ENCODE measurements around the gene PXYLP1.

Gene PXYLP1

DNA sequence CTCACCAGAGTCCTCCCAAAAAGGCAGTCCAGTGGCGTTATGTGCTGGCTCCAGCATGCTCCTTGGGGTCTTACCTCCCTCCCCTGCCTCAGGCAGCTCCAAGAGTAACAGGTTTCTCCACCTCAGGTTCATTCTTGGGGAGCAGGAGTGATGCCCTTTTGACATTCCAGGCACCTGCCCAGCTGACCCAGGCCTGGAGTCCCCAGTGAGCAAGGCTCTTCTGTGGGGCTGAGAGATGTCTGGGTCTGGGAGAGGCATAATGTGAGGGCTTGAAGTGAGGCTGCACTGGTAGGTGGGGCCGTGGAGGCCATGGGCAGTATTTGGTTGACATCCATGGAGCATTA lies 15.3 kb downstream of the PXYLP1 start:
- no peak for DNase-seq (ENCODE audit: extremely low spot score)
- ChIA-PET POLR2A (no interaction called here), CTCF (no interaction called here)
- TF ChIP-seq ARNT (IDR thresholded peaks at IDR 0.05): no peak
- no peak for TF ChIP-seq FOXA1 (IDR thresholded peaks at IDR 0.05)
- no peak for TF ChIP-seq BHLHE40 (IDR thresholded peaks at IDR 0.05; ENCODE audit: borderline replicate concordance)
- TF ChIP-seq SUZ12 (IDR thresholded peaks at IDR 0.05): no peak

DNA sequence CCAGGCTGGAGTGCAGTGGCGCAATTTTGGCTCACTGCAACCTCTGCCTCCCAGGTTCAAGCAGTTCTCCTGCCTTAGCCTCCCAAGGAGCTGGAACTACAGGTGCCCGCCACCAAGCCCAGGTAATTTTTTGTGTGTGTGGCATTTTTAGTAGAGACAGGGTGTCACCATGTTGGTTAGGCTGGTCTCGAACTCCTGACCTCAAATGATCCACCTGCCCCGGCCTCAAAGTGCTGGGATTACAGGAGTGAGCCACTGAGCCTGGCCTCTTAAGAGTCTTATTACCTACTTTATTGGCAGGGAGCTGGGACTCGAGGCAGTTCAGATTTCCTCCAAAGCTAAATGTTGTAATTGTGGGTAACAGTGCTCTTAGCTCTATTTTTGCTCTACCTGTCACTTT lies 16.4 kb downstream of the PXYLP1 start:
- ChIA-PET POLR2A (no interaction called here), CTCF (interaction anchor here (0.9 kb wide), 1 partner anchor 16 kb away, joined by 3 read pairs; the partner anchor contains the start of gene PXYLP1)
- DNase-seq (ENCODE audit: extremely low spot score): no peak
- TF ChIP-seq SUZ12 (IDR thresholded peaks at IDR 0.05) (no peak), FOXA1 (IDR thresholded peaks at IDR 0.05) (no peak), ARNT (IDR thresholded peaks at IDR 0.05) (no peak), TARDBP (IDR thresholded peaks at IDR 0.05) (no peak), LEF1 (IDR thresholded peaks at IDR 0.05; ENCODE audit: borderline replicate concordance) (no peak), SP1 (IDR thresholded peaks at IDR 0.05) (no peak), BHLHE40 (IDR thresholded peaks at IDR 0.05; ENCODE audit: borderline replicate concordance) (no peak), L3MBTL2 (conservative IDR thresholded peaks at IDR 0.05) (no peak), NFRKB (IDR thresholded peaks at IDR 0.05) (no peak)
- TF ChIP-seq, protein P1, sequence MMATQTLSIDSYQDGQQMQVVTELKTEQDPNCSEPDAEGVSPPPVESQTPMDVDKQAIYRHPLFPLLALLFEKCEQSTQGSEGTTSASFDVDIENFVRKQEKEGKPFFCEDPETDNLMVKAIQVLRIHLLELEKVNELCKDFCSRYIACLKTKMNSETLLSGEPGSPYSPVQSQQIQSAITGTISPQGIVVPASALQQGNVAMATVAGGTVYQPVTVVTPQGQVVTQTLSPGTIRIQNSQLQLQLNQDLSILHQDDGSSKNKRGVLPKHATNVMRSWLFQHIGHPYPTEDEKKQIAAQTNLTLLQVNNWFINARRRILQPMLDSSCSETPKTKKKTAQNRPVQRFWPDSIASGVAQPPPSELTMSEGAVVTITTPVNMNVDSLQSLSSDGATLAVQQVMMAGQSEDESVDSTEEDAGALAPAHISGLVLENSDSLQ (IDR thresholded peaks at IDR 0.05): no peak

DNA sequence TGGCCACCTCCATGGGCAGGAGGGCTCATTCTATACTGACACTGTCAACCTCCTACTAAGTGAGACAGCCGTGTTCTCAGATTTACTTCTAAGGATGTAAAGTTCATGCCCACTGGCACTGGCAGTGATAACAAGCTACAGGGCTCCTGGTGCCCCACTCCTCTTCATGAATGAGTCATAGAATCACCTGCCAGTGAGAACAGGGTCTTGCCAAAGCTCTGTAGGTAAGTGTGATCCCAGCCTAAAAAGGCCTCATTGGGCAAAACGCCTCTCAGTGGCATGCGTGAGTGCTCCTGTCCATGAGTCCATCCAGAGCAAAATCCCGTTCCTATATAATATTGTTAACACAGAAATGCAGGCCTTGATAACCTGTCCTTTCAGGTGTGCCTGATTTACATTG lies 17.4 kb downstream of the PXYLP1 start:
- ChIA-PET CTCF (no interaction called here), POLR2A (no interaction called here)
- DNase-seq (ENCODE audit: extremely low spot score): no peak
- TF ChIP-seq HDGF (IDR thresholded peaks at IDR 0.05; ENCODE audit: borderline replicate concordance) (no peak), FOXM1 (IDR thresholded peaks at IDR 0.05; ENCODE audit: borderline replicate concordance) (no peak), LEF1 (IDR thresholded peaks at IDR 0.05; ENCODE audit: borderline replicate concordance) (no peak)
- TF ChIP-seq, protein P1 (IDR thresholded peaks at IDR 0.05): no peak

DNA sequence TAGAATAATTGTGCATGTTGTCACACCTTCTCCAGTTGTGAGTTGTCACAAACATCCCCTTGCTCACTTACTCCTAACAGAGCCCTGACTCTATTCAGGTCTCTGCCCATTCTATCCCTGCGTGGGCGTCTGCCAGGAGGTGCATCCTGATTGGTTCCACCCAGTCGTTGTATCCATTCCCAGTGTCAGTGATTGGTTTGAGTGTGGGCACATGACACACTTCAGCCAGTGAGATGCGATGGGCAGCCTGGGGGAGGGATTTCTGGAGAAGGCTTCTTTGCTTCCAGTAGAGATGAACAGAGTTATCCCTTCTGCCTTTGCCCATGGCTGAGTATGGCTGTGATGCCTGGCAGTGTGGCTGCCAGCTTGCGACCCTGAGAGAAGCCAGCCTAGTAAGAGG lies 18.7 kb downstream of the PXYLP1 start:
- ChIA-PET CTCF (interaction anchor here (0.6 kb wide), 1 partner anchor 34 kb away, joined by 4 read pairs; no protein-coding TSS in a partner anchor), POLR2A (no interaction called here)
- no peak for DNase-seq (ENCODE audit: extremely low spot score)
- TF ChIP-seq ELF4 (IDR thresholded peaks at IDR 0.05): no peak
- TF ChIP-seq HDGF (IDR thresholded peaks at IDR 0.05; ENCODE audit: borderline replicate concordance): no peak
- no peak for TF ChIP-seq FOXK2 (IDR thresholded peaks at IDR 0.05)
- no peak for TF ChIP-seq BHLHE40 (IDR thresholded peaks at IDR 0.05; ENCODE audit: borderline replicate concordance)
- no peak for TF ChIP-seq CTBP1 (IDR thresholded peaks at IDR 0.05; ENCODE audit: borderline replicate concordance)
- no peak for TF ChIP-seq SP1 (IDR thresholded peaks at IDR 0.05)
- TF ChIP-seq, protein P1 (IDR thresholded peaks at IDR 0.05): no peak
- no peak for TF ChIP-seq FOXM1 (IDR thresholded peaks at IDR 0.05; ENCODE audit: borderline replicate concordance)
- no peak for TF ChIP-seq SUZ12 (IDR thresholded peaks at IDR 0.05)
- TF ChIP-seq FOXA1 (IDR thresholded peaks at IDR 0.05): no peak
- no peak for TF ChIP-seq ZNF384 (IDR thresholded peaks at IDR 0.05)
- TF ChIP-seq TARDBP (IDR thresholded peaks at IDR 0.05): no peak
- TF ChIP-seq L3MBTL2 (conservative IDR thresholded peaks at IDR 0.05): no peak
- TF ChIP-seq NFRKB (IDR thresholded peaks at IDR 0.05): no peak
- no peak for TF ChIP-seq ARNT (IDR thresholded peaks at IDR 0.05)
- TF ChIP-seq LEF1 (IDR thresholded peaks at IDR 0.05; ENCODE audit: borderline replicate concordance): no peak

DNA sequence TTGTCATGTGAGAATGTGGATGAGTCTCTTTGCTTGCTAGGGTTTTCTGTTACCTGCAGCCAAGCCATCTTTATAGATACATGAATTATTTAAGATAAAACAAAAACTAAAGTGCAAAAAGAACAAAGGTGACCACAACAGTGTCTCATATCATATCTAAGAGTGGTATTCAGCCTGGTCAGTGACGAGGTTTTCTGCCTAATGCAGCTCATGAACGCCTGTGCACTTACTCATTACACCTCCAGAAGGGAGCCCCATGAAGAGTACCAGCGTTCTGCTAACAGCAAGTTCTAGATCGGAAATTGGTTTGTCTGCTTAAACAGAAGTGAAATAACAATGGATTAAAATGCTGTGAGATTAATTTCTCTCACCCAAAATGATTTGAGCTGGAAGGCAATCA lies 19.2 kb downstream of the PXYLP1 start:
- CTCF ChIA-PET: no interaction called here

DNA sequence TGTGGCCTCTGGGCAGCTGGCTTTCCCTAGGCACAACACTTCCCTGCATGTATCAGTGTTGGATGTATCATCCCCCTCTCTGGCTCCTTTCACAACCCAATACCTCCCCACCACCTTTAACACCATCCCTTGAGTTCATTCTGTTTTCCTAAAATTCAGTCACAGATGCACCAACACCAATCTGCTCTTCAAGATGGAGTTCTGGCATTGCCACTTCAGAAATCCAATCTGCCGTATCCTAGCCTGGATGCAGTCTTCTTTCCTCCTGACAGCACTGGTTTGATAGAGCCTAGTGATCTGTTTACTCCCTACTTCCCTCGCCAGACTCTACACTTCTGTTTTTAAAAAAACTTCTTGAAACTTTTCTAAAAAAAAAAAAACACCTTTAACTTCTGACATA lies 21.7 kb downstream of the PXYLP1 start:
- POLR2A ChIA-PET: interaction anchor here (0.9 kb wide), 1 partner anchor 22 kb away, joined by 3 read pairs; the partner anchor contains the start of gene PXYLP1
- TF ChIP-seq LEF1 (IDR thresholded peaks at IDR 0.05; ENCODE audit: borderline replicate concordance) (no peak), SP1 (IDR thresholded peaks at IDR 0.05) (no peak)
- DNase-seq (ENCODE audit: extremely low spot score): no peak
- CTCF ChIA-PET: interaction anchor here (1.0 kb wide), 1 partner anchor 21 kb away, joined by 3 read pairs; the partner anchor contains the start of gene PXYLP1

More for the DNA sequence above, 19.2 kb downstream of the PXYLP1 start:
- POLR2A ChIA-PET: no interaction called here
- TF ChIP-seq ZNF384 (IDR thresholded peaks at IDR 0.05) (no peak), SP1 (IDR thresholded peaks at IDR 0.05) (no peak), L3MBTL2 (conservative IDR thresholded peaks at IDR 0.05) (no peak), FOXM1 (IDR thresholded peaks at IDR 0.05; ENCODE audit: borderline replicate concordance) (no peak), ELF4 (IDR thresholded peaks at IDR 0.05) (no peak), NFRKB (IDR thresholded peaks at IDR 0.05) (no peak)
- DNase-seq (ENCODE audit: extremely low spot score): no peak

DNA sequence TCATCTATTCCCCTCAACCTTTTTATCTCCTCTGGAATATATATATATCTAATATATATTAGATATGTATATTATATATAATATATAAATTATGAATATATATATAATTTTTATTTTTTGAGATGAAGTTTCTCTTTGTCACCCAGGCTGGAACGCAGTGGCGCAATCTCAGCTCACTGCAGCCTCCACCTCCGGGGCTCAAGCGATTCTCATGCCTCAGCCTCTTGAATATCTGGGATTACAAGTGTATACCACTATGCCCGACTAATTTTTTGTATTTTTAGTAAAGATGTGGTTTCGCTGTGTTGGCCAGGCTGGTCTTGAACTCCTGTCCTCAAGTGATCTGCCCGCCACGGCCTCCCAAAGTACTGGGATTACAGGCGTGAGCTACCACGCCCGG lies 22.2 kb downstream of the PXYLP1 start:
- CTCF ChIA-PET: interaction anchor here (0.6 to 0.7 kb wide), 2 partner anchors 30 to 710 kb away, joined by 3 read pairs; no protein-coding TSS in a partner anchor
- no peak for TF ChIP-seq ZNF384 (IDR thresholded peaks at IDR 0.05)
- TF ChIP-seq, protein P1 (IDR thresholded peaks at IDR 0.05): no peak
- no peak for TF ChIP-seq HDGF (IDR thresholded peaks at IDR 0.05; ENCODE audit: borderline replicate concordance)
- TF ChIP-seq FOXK2 (IDR thresholded peaks at IDR 0.05): no peak
- no peak for TF ChIP-seq ARNT (IDR thresholded peaks at IDR 0.05)
- no peak for TF ChIP-seq LEF1 (IDR thresholded peaks at IDR 0.05; ENCODE audit: borderline replicate concordance)
- no peak for TF ChIP-seq SUZ12 (IDR thresholded peaks at IDR 0.05)
- no peak for TF ChIP-seq SP1 (IDR thresholded peaks at IDR 0.05)
- no peak for TF ChIP-seq CTBP1 (IDR thresholded peaks at IDR 0.05; ENCODE audit: borderline replicate concordance)
- no peak for DNase-seq (ENCODE audit: extremely low spot score)
- POLR2A ChIA-PET: no interaction called here

Measured in HEK293T (cell line).